Measurements from ENCODE around the gene PGGT1B. TPM values are rescaled to one million over a fixed set of nuclear protein-coding genes. Genes with fewer than 3 reads are reported as not detected.

Gene PGGT1B
- total and polyA plus RNA-seq, 2 donors from 2014 or later: 7.1 to 51.1 TPM

- intact Hi-C loops (cut with DNase I): no loop called here
- Histone ChIP-seq H3K27ac (ENCODE audit: low read depth in 2 of 2, low read length in 2 of 2) (no peak overlapping the region), H3K4me1 (ENCODE audit: control insufficient read depth in 2 of 3, insufficient read depth in 2 of 3, low read depth in 1 of 3, low read length in 3 of 3) (no peaks in the 10 kb centered on the region), H3K27me3 (ENCODE audit: control insufficient read depth, insufficient read depth, low read length) (no peaks in the 10 kb centered on the region), H3K4me3 (ENCODE audit: low read length in 3 of 3) (no peak overlapping the region), H3K9ac (ENCODE audit: low read length in 3 of 3) (no peak overlapping the region), H3K36me3 (ENCODE audit: control insufficient read depth in 2 of 3, insufficient read depth in 3 of 3, low read length in 3 of 3) (peaks cover 0 to 13% (median 2%) of the 10 kb centered on the region in 3 donors), H3K9me3 (ENCODE audit: control insufficient read depth in 2 of 3, insufficient read depth in 1 of 3, low read length in 3 of 3) (no peaks in the 10 kb centered on the region)
- DNase-seq: no peak
- TF ChIP-seq, protein P1, sequence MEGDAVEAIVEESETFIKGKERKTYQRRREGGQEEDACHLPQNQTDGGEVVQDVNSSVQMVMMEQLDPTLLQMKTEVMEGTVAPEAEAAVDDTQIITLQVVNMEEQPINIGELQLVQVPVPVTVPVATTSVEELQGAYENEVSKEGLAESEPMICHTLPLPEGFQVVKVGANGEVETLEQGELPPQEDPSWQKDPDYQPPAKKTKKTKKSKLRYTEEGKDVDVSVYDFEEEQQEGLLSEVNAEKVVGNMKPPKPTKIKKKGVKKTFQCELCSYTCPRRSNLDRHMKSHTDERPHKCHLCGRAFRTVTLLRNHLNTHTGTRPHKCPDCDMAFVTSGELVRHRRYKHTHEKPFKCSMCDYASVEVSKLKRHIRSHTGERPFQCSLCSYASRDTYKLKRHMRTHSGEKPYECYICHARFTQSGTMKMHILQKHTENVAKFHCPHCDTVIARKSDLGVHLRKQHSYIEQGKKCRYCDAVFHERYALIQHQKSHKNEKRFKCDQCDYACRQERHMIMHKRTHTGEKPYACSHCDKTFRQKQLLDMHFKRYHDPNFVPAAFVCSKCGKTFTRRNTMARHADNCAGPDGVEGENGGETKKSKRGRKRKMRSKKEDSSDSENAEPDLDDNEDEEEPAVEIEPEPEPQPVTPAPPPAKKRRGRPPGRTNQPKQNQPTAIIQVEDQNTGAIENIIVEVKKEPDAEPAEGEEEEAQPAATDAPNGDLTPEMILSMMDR (IDR thresholded peaks at IDR 0.05; ENCODE audit: borderline replicate concordance, extremely low read depth, insufficient read depth): no peak
- FAIRE-seq: no peak
These were observed 19.3 kb downstream of the PGGT1B start for GRCh38 chr5:115243412-115243811.

GRCh38 chr5:115241881-115242642 lies 20.6 kb downstream of the PGGT1B start:
- TF ChIP-seq, protein P1 (IDR thresholded peaks at IDR 0.05; ENCODE audit: borderline replicate concordance, extremely low read depth, insufficient read depth): no peak
- intact Hi-C loops (cut with DNase I): no loop called here
- DNase-seq (no peak), FAIRE-seq (no peak)
- Histone ChIP-seq H3K4me3 (ENCODE audit: low read length in 3 of 3) (no peak overlapping the region), H3K9me3 (ENCODE audit: control insufficient read depth in 2 of 3, insufficient read depth in 1 of 3, low read length in 3 of 3) (no peaks in the 10 kb centered on the region), H3K27ac (ENCODE audit: low read depth in 2 of 2, low read length in 2 of 2) (no peak overlapping the region), H3K27me3 (ENCODE audit: control insufficient read depth, insufficient read depth, low read length) (no peaks in the 10 kb centered on the region), H3K36me3 (ENCODE audit: control insufficient read depth in 2 of 3, insufficient read depth in 3 of 3, low read length in 3 of 3) (peaks cover 0 to 14% (median 2%) of the 10 kb centered on the region in 3 donors), H3K4me1 (ENCODE audit: control insufficient read depth in 2 of 3, insufficient read depth in 2 of 3, low read depth in 1 of 3, low read length in 3 of 3) (no peaks in the 10 kb centered on the region), H3K9ac (ENCODE audit: low read length in 3 of 3) (no peak overlapping the region)

DNA sequence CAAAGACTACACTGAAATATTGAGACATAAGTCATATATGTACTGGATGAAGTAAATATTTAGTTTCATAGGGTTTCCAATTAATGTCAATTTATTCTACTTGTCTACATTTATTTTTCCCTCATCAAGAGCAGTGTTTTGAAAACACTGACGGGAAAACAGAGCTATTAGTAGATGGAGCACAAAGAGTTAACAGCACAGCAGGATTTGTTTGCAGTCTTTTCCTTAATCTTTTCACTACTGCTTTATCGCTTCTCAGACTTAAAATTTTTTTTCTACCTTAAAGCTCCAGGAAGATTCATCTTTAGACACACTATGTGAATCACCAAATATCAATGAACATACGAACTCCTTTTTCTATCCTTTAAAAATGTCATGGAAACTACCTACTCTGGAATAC lies 25.6 kb downstream of the PGGT1B start:
- Histone ChIP-seq H3K9me3 (ENCODE audit: control insufficient read depth in 2 of 3, insufficient read depth in 1 of 3, low read length in 3 of 3) (no peaks in the 10 kb centered on the region), H3K27ac (ENCODE audit: low read depth in 2 of 2, low read length in 2 of 2) (no peak overlapping the region), H3K27me3 (ENCODE audit: control insufficient read depth, insufficient read depth, low read length) (no peaks in the 10 kb centered on the region), H3K9ac (ENCODE audit: low read length in 3 of 3) (no peak overlapping the region), H3K4me1 (ENCODE audit: control insufficient read depth in 2 of 3, insufficient read depth in 2 of 3, low read depth in 1 of 3, low read length in 3 of 3) (no peaks in the 10 kb centered on the region), H3K36me3 (ENCODE audit: control insufficient read depth in 2 of 3, insufficient read depth in 3 of 3, low read length in 3 of 3) (peaks cover 0 to 14% (median 2%) of the 10 kb centered on the region in 3 donors), H3K4me3 (ENCODE audit: low read length in 3 of 3) (no peak overlapping the region)
- no peak for DNase-seq
- no peak for FAIRE-seq
- intact Hi-C loops (cut with DNase I): no loop called here
- TF ChIP-seq, protein P1 (IDR thresholded peaks at IDR 0.05; ENCODE audit: borderline replicate concordance, extremely low read depth, insufficient read depth): no peak

Data from kidney (tissue), 14 donors.